Gastrocnemius medialis (tissue), 4 donors: ENCODE measurements around the gene OR5H14.

Experiments
- CTCF ChIP-seq, 5 experiments: fragments of 450-650 bp in 3 of 5; fragments of 200-600 bp in 2 of 5; sonication (generic) in 2 of 5; IDR thresholded peaks in 4 of 5; conservative IDR thresholded peaks in 1 of 5; 1 replicate in 4 of 5; 2 replicates in 1 of 5; pipeline ENCODE4 v1.5.1; 2016 to 2019; ENCODE audit warnings: antibody characterized with exemption in 5 of 5, mild to moderate bottlenecking in 3 of 5, moderate library complexity in 3 of 5
- POLR2A ChIP-seq, 2 donors: fragments of 450-650 bp; IDR thresholded peaks; one replicate each; pipeline ENCODE4 v1.6.1; 2017; ENCODE audit warnings: antibody characterized with exemption in 2 of 2, mild to moderate bottlenecking in 2 of 2, moderate library complexity in 2 of 2

GRCh38 chr3:98110550-98110908 lies 36.8 kb upstream of the OR5H14 start:
- no peak for TF ChIP-seq CTCF (IDR thresholded peaks at IDR 0.05 in 4 of 5, conservative IDR thresholded peaks at IDR 0.05 in 1 of 5)
- no peak for TF ChIP-seq POLR2A (IDR thresholded peaks at IDR 0.05)
